Amniotic stem cell (primary cell): ENCODE measurements around the gene UNK.
"Not testable (repeated sequence)": the region's sequence is repeated elsewhere in the genome, so short reads cannot be mapped to it uniquely, and the experiment has no call there.

Source experiments
- DNase-seq: peaks from one replicate; lab custom pipeline; 2025; lab: John Stamatoyannopoulos, UW

The UNK gene

DNA sequence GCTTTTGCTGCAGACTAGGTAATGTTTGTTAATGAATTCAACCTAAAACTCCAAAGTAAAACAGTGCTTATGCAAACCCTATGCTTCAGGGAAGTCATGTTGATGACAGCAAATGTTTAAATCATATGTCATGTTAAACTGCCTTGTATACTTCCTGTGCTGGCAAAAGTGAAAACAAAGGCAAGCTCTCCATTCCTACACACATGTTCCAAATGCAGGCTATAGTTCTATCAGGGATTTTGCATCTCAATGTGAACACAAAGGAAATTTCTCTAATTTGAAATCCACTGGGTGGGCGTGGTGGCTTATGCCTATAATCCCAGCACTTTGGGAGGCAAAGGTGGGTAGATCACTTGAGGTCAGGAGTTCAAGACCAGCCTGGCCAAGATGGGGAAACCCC is 19.3 kb downstream of the UNK start:
- DNase-seq: no peak

DNA sequence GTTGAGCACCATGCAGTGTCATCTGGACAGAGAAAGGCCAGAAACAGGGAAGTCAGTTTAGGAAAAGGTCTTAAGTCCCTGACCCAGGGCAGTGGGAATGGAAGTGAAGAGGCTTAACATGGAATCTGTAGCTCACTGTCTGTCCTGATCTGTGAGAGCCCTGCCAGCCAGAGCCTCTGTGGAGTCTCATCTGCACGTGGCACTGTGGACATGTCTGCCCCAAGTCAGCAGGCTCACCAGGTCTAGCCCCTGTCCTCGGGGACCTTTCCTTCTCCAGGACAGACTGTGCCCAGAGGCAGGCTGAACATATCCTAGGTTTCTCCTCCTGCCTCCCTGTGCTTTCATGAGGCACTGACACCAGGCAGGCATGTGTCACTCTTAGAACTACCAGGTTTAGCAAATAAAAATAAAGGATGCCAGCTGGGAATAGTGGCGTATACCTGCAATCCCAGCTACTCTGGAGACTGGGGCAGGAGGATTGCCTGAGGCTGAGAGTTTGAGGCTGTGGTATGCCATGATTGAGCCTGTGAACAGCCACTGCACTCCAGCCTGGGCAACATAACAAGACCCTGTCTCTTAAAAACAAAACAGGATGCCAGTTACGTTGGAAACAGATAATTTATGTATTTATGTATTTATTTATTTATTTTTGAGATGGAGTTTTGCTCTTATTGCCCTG is 22.4 kb downstream of the UNK start:
- no peak for DNase-seq

DNA sequence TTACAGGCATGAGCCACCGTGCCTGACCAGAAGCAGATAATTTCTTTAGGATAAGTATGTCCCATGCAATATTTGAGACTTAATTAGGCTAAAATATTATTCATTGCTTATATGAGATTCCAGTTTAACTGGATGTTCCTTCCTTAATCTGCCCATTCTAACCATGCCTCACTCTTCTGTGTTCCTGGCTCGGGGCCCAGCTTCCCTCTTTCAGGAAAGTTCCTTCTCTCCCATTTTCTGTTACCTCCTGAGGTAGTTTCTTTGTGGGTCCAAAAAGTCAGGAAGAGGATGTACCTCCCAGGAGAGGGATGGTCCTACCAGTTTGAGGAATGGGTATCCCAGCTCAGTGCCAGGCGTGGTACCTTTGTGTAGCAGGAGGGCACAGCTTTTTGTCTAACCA is 23.3 kb downstream of the UNK start:
- DNase-seq: no peak

DNA sequence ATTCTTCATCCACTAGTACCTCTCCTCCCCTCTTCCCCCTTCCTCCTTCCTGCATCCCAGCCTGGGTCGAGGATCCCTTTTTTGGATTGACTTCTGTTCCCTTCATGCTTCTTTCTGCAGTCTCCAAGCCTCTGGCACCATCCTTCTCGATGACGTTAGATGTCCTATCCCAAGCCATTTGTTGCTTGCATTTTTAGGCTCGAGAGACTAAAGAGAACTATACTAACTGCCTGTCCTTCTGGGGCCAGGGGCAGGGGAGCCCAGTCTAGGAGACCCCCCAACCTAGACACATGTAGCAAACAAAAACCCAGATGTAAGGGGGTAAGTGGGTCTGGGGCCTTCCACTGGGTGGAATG is 23.9 kb downstream of the UNK start:
- no peak for DNase-seq

DNA sequence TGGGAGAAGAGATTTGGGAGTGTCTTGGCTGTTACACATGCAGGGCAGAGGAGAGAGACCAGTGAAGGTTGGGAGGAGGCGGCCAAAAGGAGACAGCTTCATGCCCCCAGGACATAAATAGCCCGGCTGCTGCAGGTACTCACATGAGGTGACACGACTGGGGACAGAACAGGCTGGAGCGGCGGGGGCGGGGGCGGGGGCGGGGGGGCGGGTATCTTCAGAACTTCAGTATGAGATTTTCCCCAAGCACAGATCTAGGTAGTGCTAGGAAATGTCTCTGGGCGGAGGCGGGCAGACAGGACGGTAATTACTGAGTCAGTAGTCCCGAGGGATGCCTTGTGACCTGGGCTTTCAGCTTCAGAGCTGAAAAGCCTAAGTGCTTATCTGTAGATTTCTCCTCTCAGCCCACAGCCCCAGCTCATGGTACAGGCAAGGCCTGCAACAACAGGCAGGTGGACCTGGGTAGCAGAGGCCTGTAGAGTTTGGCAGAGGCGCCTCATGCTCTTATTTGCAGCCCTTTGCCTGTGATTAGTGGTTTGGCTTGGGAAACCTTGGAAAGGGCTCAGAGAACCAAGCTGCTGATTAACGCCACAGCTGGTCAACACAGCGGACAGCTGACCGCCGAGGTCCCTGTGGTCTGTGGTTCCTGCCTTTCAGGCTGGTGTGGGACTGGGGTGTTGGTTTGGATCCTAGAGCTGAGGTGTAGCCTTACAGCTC is 24.5 kb downstream of the UNK start:
- DNase-seq: no peak

DNA sequence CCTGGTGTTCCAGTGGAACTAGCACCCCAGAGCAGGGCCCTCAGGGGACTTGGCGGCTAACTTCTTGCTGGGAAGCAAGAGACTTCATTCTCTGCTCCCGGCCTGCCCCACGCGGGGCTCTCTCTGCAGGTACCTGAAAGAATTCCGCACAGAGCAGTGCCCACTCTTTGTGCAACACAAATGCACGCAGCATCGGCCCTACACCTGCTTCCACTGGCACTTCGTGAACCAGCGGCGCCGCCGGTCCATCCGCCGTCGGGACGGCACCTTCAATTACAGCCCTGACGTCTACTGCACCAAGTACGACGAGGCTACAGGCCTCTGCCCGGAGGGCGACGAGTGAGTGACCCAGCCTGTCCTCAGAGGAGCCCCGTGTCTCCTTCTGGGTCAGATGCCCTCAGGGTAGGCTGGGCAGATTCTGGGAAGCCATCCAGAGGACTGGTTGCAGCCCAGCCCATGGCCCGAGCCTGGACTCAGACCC is 25.1 kb downstream of the UNK start:
- DNase-seq: no peak

DNA sequence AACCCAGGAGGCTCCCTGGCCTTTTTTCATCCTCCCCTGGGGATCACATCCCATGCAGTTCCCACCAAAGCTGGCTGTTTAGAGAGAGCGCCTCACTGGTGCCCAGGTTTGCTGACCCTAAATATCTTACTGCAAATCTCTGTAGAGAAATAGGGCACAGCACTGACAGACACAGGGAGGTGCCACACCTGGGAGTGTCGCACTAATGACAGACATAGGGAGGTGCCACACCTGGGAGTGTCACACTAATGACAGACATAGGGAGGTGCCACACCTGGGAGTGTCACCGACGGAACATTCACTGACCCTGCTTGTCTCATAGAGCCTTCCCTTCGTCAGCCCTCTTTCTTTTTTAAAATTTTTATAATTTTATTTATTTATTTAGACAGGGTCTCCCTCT is 25.6 kb downstream of the UNK start:
- no peak for DNase-seq

DNA sequence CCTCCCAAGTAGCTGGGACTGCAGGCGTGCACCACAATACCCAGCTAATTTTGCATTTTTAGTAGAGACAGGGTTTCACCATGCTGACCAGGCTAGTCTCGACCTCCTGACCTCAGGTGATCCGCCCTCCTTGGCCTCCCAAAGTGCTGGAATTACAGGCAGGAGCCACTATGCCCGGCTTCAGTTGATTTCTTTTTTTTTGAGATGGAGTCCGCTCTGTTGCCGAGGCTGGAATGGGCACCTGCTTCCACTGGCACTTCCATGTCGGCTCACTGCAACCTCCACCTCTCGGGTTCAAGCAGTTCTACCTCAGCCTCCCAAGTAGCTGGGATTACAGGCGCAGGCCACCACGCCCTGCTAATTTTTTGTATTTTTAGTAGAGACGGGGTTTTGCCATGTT is 26.1 kb downstream of the UNK start:
- not testable (repeated sequence) for DNase-seq

DNA sequence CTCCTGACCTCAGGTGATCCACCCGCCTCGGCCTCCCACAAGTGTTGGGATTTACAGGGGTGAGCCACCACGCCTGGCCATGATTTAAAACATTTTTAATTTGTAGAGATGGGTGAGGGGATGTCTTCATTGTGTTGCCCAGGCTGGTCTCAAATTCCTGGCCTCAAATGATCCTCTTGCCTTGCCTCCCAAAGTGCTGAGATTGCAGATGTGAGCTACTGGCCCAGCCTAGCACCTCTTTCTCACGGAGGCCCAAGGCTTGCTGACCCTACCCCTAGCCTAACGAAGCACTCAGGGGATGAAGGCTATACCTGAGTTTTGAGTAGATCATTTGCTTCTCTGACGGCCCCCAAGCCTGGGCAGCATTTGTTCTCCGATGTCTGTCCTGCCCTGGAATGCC is 26.6 kb downstream of the UNK start:
- DNase-seq: no peak

DNA sequence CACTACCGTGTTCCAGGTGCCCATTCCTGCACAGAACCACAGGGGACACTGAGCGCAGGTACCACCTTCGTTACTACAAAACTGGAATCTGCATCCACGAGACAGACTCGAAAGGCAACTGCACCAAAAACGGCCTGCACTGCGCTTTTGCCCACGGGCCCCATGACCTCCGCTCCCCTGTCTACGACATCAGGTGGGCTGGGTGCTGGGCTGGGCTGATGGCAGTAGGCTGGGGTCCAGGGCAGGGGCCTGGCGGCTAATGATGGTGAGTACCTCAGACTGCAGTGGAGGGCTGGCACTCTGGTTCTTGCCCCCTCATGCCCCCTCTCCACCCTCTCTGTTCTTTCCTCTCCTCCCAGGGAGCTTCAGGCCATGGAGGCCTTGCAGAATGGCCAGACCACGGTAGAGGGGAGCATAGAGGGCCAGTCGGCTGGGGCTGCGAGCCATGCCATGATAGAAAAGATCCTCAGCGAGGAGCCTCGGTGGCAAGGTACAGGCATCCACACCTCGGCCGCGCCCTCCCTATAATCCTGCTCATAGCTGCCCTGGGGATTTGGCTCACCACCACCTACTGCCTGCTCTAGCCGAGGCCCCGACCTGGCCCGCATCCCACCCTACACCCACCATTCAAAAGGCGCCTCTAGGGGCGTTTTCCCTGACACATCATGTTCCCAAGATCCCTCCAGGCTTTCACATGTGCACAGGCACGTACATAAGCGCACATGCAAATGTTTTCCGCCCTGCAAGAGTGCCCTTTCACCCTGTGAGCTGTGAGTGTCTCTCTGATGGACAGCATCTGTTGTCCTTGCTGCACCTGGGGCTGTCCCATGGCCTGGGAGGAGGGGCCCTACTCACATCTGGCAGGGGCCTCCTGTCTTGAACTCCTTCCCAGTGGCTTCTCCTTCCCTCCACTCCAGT is 27.7 kb downstream of the UNK start:
- no peak for DNase-seq

DNA sequence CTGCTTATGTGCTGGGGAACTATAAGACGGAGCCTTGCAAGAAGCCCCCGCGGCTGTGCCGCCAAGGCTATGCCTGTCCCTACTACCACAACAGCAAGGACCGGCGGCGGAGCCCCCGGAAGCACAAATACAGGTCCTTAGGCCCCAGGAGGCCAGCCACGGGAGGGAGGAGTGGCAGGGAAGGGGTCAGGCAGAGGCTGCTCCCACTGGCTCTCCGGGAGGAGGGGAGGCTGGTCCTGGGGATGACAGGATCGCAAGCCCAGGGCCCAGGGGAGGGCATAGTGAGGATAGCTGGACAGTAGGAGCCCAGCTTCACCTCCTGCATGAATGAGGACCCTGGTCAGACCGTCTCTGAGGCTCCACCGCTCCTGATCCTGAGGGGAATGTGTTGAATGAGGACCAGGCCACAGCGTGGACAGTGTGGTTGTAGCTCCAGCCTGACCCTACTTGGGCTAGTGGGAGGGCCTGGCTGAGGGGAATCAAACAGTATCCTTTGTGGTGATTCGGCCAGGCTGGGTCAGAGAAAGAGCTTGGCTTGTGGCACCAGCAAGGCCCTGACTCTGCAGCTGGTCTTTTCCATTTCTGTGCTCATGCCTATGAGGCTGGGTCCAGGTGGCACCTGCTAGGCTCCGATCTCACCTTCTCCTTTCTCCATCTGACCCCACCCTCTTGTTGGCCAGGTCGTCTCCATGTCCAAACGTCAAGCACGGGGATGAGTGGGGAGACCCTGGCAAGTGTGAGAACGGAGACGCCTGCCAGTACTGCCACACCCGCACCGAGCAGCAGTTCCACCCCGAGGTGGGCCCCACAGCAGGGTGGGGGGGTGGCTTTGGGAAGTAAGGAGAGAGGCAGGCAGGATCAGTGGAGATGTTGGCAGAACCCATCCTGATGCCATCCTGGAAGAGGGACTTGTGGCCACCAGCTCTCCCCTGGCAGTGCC is 28.7 kb downstream of the UNK start:
- DNase-seq: no peak

DNA sequence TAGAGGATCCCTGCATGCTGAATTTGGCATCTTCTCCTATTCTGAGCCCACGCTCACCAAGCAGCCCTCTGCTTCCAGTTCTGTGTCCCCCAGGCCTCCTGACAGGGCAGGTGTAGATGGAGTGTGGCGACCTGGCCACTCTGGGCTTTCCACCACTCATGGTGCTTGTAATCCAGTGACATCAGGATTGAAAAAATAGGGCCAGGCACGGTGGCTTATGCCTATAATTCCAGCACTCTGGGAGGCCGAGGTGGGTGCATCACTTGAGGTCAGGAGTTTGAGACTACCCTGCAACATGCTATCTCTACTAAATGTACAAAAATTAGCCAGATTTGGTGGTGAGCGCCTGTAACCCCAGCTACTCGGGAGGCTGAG is 29.4 kb downstream of the UNK start:
- DNase-seq: no peak

DNA sequence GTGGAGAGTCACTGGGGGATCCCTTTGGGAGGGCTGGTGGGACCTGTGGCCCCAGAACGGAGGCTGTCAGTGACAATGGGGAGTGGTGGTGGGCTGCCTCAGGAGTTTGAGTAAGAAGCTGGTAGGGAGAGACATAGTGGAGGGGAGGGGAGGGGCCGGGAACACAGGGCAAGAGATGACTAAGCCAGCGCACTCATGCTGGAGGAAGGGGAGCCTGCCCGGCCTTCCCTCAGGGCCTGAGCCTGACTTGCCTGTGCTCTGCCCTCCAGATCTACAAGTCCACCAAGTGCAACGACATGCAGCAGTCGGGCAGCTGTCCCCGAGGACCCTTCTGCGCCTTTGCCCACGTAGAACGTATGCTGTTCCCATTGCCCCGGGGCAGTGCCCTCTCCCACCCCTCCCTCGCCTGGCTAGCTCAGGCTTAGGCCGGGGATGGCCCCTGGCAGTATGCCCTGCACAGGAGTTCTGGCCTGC is 30.3 kb downstream of the UNK start:
- peak; percentile 74 for DNase-seq

DNA sequence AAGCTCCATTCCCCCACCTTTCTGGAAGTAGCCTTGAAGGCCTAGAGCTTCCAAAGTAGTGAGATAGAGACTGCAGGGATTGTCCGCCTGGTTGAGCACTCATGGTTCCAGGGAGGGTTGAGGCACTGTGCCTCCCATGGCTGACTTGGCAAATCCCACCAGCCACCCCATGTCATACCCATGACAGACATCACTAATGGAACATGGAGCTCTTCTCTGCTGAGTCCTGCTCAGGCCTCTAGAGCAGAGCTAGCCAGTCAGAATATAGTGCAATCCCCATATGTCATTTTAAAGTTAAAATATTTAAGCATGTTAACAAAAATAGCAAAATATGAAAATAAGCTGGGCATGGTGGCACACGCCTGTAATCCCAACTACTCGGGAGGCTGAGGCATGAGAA is 30.8 kb downstream of the UNK start:
- DNase-seq: no peak

DNA sequence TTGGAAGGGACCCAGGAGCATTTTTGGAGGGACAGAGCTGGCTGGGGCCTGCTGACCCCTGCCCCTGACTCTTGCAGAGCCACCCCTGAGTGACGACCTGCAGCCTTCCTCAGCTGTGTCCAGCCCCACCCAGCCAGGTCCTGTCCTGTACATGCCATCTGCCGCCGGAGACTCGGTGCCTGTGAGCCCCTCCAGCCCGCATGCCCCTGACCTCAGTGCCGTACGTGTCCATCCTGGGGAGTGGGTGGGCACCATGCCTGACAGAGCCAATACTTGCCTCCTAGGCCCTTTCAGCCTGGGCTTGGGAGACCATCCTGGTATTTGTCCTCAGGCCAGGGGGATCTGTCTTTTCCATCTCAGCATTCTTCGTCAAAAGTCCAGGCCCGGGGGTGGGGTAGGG is 32.1 kb downstream of the UNK start:
- no peak for DNase-seq

DNA sequence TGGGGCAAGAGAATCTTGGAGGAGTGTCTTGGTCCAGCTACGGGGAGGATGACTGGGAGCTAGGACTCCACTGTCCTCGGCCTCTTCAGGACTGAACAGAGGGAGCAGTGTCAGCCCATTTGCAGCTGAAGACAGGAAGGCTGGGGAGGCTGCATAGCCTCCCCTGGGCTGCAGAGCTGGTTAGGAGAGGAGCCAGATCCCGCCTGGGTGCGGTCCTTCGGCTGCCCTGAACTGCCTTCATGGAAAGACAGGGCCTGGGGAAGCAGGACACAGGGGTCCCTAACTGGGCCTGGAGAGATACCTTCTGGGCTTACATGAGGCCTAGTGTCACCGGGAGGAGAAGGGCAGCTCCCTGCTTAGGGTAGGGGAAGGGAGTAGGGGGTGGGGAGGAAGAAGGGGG is 33.0 kb downstream of the UNK start:
- DNase-seq: no peak

DNA sequence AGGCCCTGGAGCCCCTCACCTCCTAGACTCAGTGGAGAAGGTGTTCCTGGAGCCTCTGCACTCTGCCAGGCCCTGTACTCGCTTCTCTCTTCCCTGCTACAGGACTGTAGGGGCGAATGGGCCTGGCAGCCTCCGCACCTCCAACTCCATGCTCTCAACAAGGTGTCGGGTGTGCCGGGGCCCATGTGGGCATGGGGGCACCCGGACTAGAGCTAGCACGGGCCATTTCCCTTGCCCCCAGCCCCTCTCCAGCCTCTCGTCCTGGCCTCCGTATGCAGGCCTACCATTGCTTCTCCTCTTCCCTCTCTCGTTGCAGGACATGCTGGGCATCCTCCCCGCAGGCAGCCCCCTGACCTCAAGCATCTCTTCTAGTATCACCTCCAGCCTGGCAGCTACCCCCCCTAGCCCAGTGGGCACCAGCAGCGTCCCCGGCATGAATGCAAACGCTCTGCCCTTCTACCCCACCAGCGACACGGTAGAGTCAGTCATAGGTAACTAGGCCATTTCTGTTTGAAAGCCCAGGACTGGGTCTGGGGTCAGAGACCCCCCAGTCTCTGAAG is 33.8 kb downstream of the UNK start:
- DNase-seq: no peak

DNA sequence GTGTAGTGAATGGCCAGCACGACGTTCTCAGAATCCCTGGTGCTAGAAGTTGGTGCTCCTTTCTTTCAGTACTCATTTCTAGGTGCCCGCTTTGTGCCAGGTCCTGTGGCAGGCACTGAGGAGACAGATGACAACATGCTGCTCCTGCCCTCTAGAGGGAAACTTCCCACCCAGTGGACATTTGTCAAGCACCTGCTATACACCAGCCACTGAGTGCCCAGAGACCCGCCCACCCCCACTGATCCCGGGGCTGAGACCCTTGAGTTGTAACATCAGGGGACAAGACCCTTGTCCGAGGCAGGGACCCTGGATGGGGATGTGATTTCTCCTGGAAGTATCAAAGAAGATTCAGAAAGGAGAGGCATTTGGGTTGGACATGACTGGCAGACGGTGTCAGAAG is 34.5 kb downstream of the UNK start:
- DNase-seq: no peak

DNA sequence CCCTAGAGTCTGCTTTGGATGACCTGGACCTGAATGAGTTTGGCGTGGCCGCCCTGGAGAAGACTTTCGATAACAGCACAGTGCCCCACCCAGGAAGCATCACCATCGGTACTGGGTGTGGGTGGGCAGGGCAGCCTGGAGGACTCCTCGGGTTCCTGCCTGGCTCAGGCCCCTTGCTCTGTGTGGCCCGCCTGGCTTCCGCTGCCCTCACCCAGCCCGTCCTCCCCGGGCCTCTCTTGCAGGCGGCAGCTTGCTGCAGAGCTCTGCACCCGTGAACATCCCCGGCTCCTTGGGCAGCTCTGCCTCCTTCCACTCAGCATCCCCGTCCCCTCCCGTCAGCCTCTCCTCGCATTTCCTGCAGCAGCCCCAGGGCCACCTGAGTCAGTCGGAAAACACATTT is 35.1 kb downstream of the UNK start:
- DNase-seq: no peak

DNA sequence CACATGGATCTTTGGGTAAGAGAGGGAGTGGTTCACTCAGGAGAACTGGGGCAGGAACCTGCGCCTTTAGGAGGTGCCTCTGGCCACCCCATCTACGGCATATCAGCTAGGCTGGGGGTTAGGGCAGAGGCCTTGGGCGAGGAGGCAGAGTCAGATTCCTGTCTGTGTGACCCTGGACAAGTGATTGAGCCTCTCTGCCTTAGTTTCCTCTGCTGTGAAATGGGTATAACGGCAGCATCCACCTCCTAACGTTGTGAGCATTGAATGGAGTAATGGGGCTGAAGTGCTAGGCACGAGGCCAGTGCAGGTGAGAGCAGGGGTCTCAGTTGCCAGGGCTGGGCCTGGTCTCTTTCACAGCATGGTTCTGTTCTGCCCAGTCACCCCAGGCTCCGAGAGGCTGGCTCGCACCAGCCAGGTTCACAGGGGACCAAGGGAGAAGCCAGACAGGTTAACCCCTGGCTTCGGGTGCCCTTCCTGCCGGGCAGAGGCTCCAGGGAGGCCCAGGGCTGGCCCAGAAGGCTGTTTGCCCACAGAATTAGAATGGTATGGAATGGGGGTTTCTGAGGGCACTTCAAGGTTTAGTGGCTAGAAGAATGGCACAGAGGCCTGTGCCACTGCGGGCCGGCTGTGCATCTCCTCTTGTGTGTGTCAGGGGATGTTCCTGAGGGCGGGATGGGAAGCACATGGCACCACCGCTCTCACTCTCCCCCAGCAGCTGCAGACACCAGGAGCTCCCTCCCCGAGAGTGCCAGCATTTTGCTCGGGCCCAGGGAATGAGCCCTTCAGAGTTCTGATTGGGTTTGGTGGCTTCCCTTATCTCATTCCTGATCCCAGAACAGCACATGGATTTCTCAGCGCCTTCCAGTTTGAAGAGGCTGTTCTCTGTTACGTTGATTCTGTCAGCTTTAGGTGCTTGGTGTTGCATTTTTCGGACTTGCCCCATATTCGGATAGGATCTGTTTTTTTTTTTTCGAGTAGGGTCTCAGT is 35.8 kb downstream of the UNK start:
- no peak for DNase-seq
